H9 (cell line): ENCODE data around the gene CRLF2. TPM values are rescaled to one million over a fixed set of nuclear protein-coding genes. Genes with fewer than 3 reads are reported as not detected.

Experiments used
- DNase-seq: peaks from one replicate; pipeline ENCODE4 v3.0.0-alpha.2; 2017
- H2AFZ ChIP-seq: one replicate; pipeline ENCODE4 v1.6.1; 2013; ENCODE audit warnings: mild to moderate bottlenecking, low read length, control low read depth, moderate library complexity
- H2AK5ac ChIP-seq: 2 replicates; pipeline ENCODE4 v1.6.1; 2013; ENCODE audit warnings: low read length, control low read depth, mixed read lengths; ENCODE audit not compliant: insufficient read length
- H2BK120ac ChIP-seq: one replicate; pipeline ENCODE4 v1.6.1; 2013; ENCODE audit warnings: low read depth, mild to moderate bottlenecking, low read length, control low read depth, inconsistent platforms; ENCODE audit not compliant: poor library complexity, severe bottlenecking
- H2BK12ac ChIP-seq: 2 replicates; pipeline ENCODE4 v1.6.1; 2013; ENCODE audit warnings: low read length, control low read depth, mixed read lengths, low read depth; ENCODE audit not compliant: insufficient read length
- H2BK15ac ChIP-seq: 2 replicates; pipeline ENCODE4 v1.6.1; 2013; ENCODE audit warnings: low read depth, low read length, control low read depth
- H2BK20ac ChIP-seq: one replicate; pipeline ENCODE4 v1.6.1; 2013; ENCODE audit warnings: low read depth, mild to moderate bottlenecking, low read length, control low read depth, inconsistent platforms; ENCODE audit not compliant: poor library complexity, severe bottlenecking
- H2BK5ac ChIP-seq: 2 replicates; pipeline ENCODE4 v1.6.1; 2013; ENCODE audit warnings: low read length, control low read depth, mixed read lengths; ENCODE audit not compliant: insufficient read length
- H3K14ac ChIP-seq: 2 replicates; pipeline ENCODE4 v1.6.1; 2013; ENCODE audit warnings: low read length, control low read depth; ENCODE audit not compliant: insufficient read depth
- H3K18ac ChIP-seq: 2 replicates; pipeline ENCODE4 v1.6.1; 2013; ENCODE audit warnings: low read depth, mild to moderate bottlenecking, mixed read lengths, low read length, control low read depth; ENCODE audit not compliant: insufficient read length
- H3K23ac ChIP-seq: 2 replicates; pipeline ENCODE4 v1.6.1; 2013; ENCODE audit warnings: low read length, control low read depth, mixed read lengths, low read depth; ENCODE audit not compliant: insufficient read length
- H3K23me2 ChIP-seq: 2 replicates; pipeline ENCODE4 v1.6.1; 2013; ENCODE audit warnings: low read depth, mild to moderate bottlenecking, mixed read lengths, low read length, control low read depth; ENCODE audit not compliant: insufficient read length, poor library complexity, severe bottlenecking
- H3K27ac ChIP-seq: 2 replicates; pipeline ENCODE4 v1.5.1; 2013; ENCODE audit warnings: low read length, control low read depth, mixed read lengths, low read depth; ENCODE audit not compliant: insufficient read length
- H3K27me3 ChIP-seq: 2 replicates; pipeline ENCODE4 v1.6.1; 2013; ENCODE audit warnings: low read length, control low read depth, inconsistent platforms; ENCODE audit not compliant: insufficient read depth
- H3K4ac ChIP-seq: 2 replicates; pipeline ENCODE4 v1.6.1; 2013; ENCODE audit warnings: low read depth, mild to moderate bottlenecking, control low read depth, inconsistent platforms, low read length, moderate library complexity
- H3K4me1 ChIP-seq: 2 replicates; pipeline ENCODE4 v1.6.1; 2013; ENCODE audit warnings: low read length, control low read depth, inconsistent platforms; ENCODE audit not compliant: insufficient read depth
- H3K4me2 ChIP-seq: 2 replicates; pipeline ENCODE4 v1.6.1; 2013; ENCODE audit warnings: low read length, control low read depth, mixed read lengths; ENCODE audit not compliant: insufficient read length, insufficient read depth
- H3K56ac ChIP-seq: 2 replicates; pipeline ENCODE4 v1.6.1; 2013; ENCODE audit warnings: low read depth, mild to moderate bottlenecking, mixed read lengths, low read length, control low read depth; ENCODE audit not compliant: insufficient read length
- H3K79me1 ChIP-seq: 2 replicates; pipeline ENCODE4 v1.6.1; 2013; ENCODE audit warnings: low read depth, mild to moderate bottlenecking, moderate library complexity, low read length, control low read depth, inconsistent platforms; ENCODE audit not compliant: insufficient read depth, poor library complexity, severe bottlenecking
- H3K79me2 ChIP-seq: 2 replicates; pipeline ENCODE4 v1.6.1; 2013; ENCODE audit warnings: low read length, control low read depth, inconsistent platforms; ENCODE audit not compliant: insufficient read depth
- H3K9ac ChIP-seq: 2 replicates; pipeline ENCODE4 v1.6.1; 2013; ENCODE audit warnings: low read length, control low read depth, mixed read lengths; ENCODE audit not compliant: insufficient read length; ENCODE audit errors: extremely low read depth
- H3K9me3 ChIP-seq: one replicate; pipeline ENCODE4 v1.6.1; 2013; ENCODE audit warnings: low read depth, low read length, inconsistent platforms; ENCODE audit not compliant: control insufficient read depth
- H3T11ph ChIP-seq: one replicate; pipeline ENCODE4 v1.6.1; 2013; ENCODE audit warnings: mild to moderate bottlenecking, low read length, control low read depth, inconsistent platforms
- H4K20me1 ChIP-seq: one replicate; pipeline ENCODE4 v1.6.1; 2013; ENCODE audit not compliant: control insufficient read depth, insufficient read length, insufficient read depth
- H4K5ac ChIP-seq: 2 replicates; pipeline ENCODE4 v1.6.1; 2013; ENCODE audit warnings: low read depth, mild to moderate bottlenecking, mixed read lengths, low read length, control low read depth; ENCODE audit not compliant: insufficient read length
- H4K8ac ChIP-seq: replicated peaks from 2 replicates; pipeline ENCODE4 v1.6.1; 2013; ENCODE audit warnings: low read length, control low read depth, mixed read lengths, low read depth; ENCODE audit not compliant: insufficient read length
- H4K91ac ChIP-seq: 2 replicates; pipeline ENCODE4 v1.6.1; 2013; ENCODE audit warnings: low read depth, mild to moderate bottlenecking, moderate library complexity, mixed read lengths, low read length, control low read depth; ENCODE audit not compliant: insufficient read length
- H3K27ac Mint-ChIP-seq, 3 experiments: 2 replicates in 2 of 3; 3 replicates in 1 of 3; pipeline ENCODE4 v1.8.0; 2020 to 2021; ENCODE audit warnings: mixed read lengths in 3 of 3, mild to moderate bottlenecking in 1 of 3, moderate library complexity in 1 of 3
- H3K27me3 Mint-ChIP-seq: 2 replicates; pipeline ENCODE4 v1.8.0; 2021; ENCODE audit warnings: low read depth, mild to moderate bottlenecking, moderate library complexity, mixed read lengths
- H3K36me3 Mint-ChIP-seq, 3 experiments: 2 replicates in 2 of 3; 3 replicates in 1 of 3; pipeline ENCODE4 v1.8.0; 2020 to 2021; ENCODE audit warnings: low read depth in 3 of 3, mixed read lengths in 3 of 3; ENCODE audit not compliant: insufficient read depth in 1 of 3
- H3K4me1 Mint-ChIP-seq, 2 experiments: 2 replicates each; pipeline ENCODE4 v1.8.0; 2020; ENCODE audit warnings: mixed read lengths in 2 of 2
- H3K4me3 Mint-ChIP-seq, 2 experiments: 2 replicates in 1 of 2; 3 replicates in 1 of 2; pipeline ENCODE4 v1.8.0; 2020 to 2021; ENCODE audit warnings: mild to moderate bottlenecking in 2 of 2, mixed read lengths in 2 of 2, moderate library complexity in 1 of 2
- H3K9me3 Mint-ChIP-seq, 2 experiments: 2 replicates in 1 of 2; 3 replicates in 1 of 2; pipeline ENCODE4 v1.8.0; 2020; ENCODE audit warnings: mild to moderate bottlenecking in 2 of 2, mixed read lengths in 2 of 2, moderate library complexity in 1 of 2
- WGBS: extraction: QIAGEN DNeasy Blood & Tissue Kit; methylation state at CpG from one replicate; pipeline ENCODE4 v1.1.7; 2013; ENCODE audit warnings: missing lambda C conversion rate, low lambda C conversion rate, mixed read lengths; ENCODE audit not compliant: insufficient read length; ENCODE audit errors: extremely low coverage; 5-methylcytosine and 5-hydroxymethylcytosine counted together
- total RNA-seq: library from RNA; stranded (reverse); gene quantifications from 2 replicates; pipeline ENCODE4 v1.2.1, GENCODE V29; 2021
- TF ChIP-seq, protein P1 (sequence below): fragments of 200-600 bp; sonication (generic); conservative IDR thresholded peaks from 3 replicates; pipeline ENCODE4 v1.8.0; 2021; ENCODE audit warnings: antibody characterized with exemption, mild to moderate bottlenecking

CRLF2 gene
- total RNA-seq, 1 experiment from 2014 or later, result not detected

DNA sequence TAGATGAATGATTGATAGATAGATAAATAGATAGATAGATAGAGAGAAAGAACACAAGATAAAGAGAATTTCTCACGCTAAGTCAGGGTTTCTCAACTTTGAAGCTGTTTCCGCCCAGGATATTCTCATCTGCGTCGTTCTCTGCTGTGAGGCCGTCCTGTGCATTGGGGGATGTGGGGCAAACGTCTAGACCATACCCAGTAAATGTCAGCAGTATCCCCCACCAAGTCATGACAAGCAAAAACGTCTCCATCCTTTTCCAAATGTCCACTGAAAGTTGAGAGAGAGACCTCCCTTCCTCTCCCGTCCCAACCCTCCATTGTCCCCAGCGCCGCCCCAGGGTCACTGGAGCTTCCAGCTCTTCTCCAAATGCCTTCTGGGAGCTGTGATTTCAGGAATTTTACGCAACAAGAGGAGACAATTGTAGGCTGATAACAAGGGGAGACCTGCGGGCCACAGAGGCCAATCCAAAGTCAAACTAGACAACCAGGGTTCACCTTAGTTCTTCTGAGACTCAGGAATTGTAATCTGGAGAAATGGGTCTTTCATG lies 8.9 kb upstream of the CRLF2 start:
- no peak for DNase-seq
- H3K56ac ChIP-seq, result no peak overlapping the region
- H2BK12ac ChIP-seq, result no peak overlapping the region
- no peak overlapping the region for H3K4me2 ChIP-seq
- no peak overlapping the region for H3T11ph ChIP-seq
- no peak overlapping the region for H3K23ac ChIP-seq
- Mint-ChIP-seq H3K27ac (no peak overlapping the region), H3K27me3 (no peaks in the 10 kb centered on the region), H3K4me1 (peaks cover 6% of the 10 kb centered on the region in 2 experiments), H3K9me3 (peaks cover 15 to 18% of the 10 kb centered on the region in 2 experiments), H3K36me3 (peaks cover 3 to 11% (median 9%) of the 10 kb centered on the region in 3 experiments; a peak in 5 of 7 replicates), H3K4me3 (no peak overlapping the region)
- no peak overlapping the region for H4K5ac ChIP-seq
- H2BK120ac ChIP-seq, result no peak overlapping the region
- TF ChIP-seq, protein P1, sequence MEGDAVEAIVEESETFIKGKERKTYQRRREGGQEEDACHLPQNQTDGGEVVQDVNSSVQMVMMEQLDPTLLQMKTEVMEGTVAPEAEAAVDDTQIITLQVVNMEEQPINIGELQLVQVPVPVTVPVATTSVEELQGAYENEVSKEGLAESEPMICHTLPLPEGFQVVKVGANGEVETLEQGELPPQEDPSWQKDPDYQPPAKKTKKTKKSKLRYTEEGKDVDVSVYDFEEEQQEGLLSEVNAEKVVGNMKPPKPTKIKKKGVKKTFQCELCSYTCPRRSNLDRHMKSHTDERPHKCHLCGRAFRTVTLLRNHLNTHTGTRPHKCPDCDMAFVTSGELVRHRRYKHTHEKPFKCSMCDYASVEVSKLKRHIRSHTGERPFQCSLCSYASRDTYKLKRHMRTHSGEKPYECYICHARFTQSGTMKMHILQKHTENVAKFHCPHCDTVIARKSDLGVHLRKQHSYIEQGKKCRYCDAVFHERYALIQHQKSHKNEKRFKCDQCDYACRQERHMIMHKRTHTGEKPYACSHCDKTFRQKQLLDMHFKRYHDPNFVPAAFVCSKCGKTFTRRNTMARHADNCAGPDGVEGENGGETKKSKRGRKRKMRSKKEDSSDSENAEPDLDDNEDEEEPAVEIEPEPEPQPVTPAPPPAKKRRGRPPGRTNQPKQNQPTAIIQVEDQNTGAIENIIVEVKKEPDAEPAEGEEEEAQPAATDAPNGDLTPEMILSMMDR, result no peak
- H4K91ac ChIP-seq, result no peak overlapping the region
- no peak overlapping the region for H2AFZ ChIP-seq
- H3K4me1 ChIP-seq, result peaks cover 2% of the 10 kb centered on the region; the same call in 1 of the 2 replicates
- no peak overlapping the region for H3K9ac ChIP-seq
- H3K23me2 ChIP-seq, result no peaks in the 10 kb centered on the region
- no peaks in the 10 kb centered on the region for H4K20me1 ChIP-seq
- H3K27ac ChIP-seq, result no peak overlapping the region
- no peak overlapping the region for H3K18ac ChIP-seq
- no peak overlapping the region for H3K4ac ChIP-seq
- WGBS, result no CpG with 5 or more reads among the region's 12 CpGs
- H2BK15ac ChIP-seq, result no peak overlapping the region
- no peaks in the 10 kb centered on the region for H3K79me2 ChIP-seq
- no peak overlapping the region for H2BK20ac ChIP-seq
- H4K8ac ChIP-seq, result no peak overlapping the region
- H2AK5ac ChIP-seq, result no peak overlapping the region
- no peak overlapping the region for H2BK5ac ChIP-seq
- H3K14ac ChIP-seq, result no peak overlapping the region
- H3K9me3 ChIP-seq, result peaks cover 8% of the 10 kb centered on the region
- no peaks in the 10 kb centered on the region for H3K79me1 ChIP-seq
- H3K27me3 ChIP-seq, result no peaks in the 10 kb centered on the region
